Activated naive CD4-positive, alpha-beta T cell treated with anti-CD3 and anti-CD28 coated beads, Interleukin-2, amount 50 U/mL, for 24 hours (primary cell): Measurements from ENCODE around the gene CLCN7.

Source experiments
- H3K27ac Mint-ChIP-seq: one replicate; pipeline ENCODE4 v1.8.0; 2021; ENCODE audit warnings: mild to moderate bottlenecking, mixed read lengths
- H3K27me3 Mint-ChIP-seq: one replicate; pipeline ENCODE4 v1.8.0; 2021; ENCODE audit warnings: mixed read lengths
- H3K36me3 Mint-ChIP-seq: one replicate; pipeline ENCODE4 v1.8.0; 2021; ENCODE audit warnings: mixed read lengths
- H3K4me1 Mint-ChIP-seq: one replicate; pipeline ENCODE4 v1.8.0; 2021; ENCODE audit warnings: mixed read lengths
- H3K4me3 Mint-ChIP-seq: one replicate; pipeline ENCODE4 v1.8.0; 2021; ENCODE audit warnings: mild to moderate bottlenecking, mixed read lengths
- H3K9me3 Mint-ChIP-seq: one replicate; pipeline ENCODE4 v1.8.0; 2021; ENCODE audit warnings: mixed read lengths

Gene CLCN7

DNA sequence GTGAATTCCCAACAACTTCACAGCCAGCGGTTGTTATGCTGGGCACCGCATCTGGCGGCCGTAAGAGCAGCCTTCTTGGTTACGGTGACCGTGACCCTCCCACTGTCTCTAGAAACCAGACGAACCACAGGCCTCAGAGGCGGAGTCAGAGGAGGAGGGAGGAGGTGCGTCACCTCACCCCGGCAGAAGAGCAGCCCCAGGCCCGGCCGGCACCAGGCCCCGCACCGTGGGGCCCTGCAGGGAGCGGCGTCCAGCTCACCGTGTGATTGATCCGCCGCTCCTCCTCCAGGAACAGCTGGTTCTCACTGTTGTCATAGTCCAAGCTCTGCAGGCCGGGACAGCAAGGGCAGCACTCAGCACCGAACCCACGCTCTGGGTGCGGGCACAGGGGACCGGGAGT, 13.7 kb downstream of the CLCN7 start:
- H3K4me1 Mint-ChIP-seq = no peaks in the 10 kb centered on the region
- no peak overlapping the region for H3K27ac Mint-ChIP-seq
- H3K36me3 Mint-ChIP-seq = peaks cover 2% of the 10 kb centered on the region
- H3K27me3 Mint-ChIP-seq = no peaks in the 10 kb centered on the region
- no peaks in the 10 kb centered on the region for H3K9me3 Mint-ChIP-seq
- H3K4me3 Mint-ChIP-seq = no peak overlapping the region

DNA sequence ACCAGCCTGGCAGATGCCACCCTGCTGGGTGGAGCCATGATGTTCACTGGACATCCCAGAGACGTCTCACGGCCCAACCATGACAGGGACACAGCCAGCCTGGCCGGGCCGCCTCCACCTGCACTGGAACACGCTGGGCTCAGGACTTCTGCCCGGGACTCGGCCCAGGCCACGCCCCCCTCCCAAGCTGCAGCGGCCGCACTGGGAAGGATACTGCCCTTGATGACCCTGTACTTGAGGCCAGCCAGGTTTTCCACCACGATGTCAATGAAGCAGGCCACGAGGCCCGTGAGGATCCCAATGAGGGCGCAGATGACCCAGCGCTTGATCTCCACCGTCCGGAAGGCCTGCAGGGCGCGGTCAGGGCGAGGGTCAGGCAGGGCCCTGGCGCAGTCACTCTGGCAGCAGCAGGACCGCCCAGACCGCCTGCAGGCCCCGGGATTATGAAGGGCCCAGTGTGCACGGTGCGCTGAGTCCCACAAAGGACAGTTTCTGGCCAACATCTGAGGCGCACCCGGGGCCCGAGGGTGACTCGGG, 14.2 kb downstream of the CLCN7 start:
- Mint-ChIP-seq H3K4me1 (no peaks in the 10 kb centered on the region), H3K36me3 (peaks cover 2% of the 10 kb centered on the region), H3K9me3 (no peaks in the 10 kb centered on the region), H3K27ac (no peak overlapping the region), H3K4me3 (no peak overlapping the region), H3K27me3 (no peaks in the 10 kb centered on the region)

DNA sequence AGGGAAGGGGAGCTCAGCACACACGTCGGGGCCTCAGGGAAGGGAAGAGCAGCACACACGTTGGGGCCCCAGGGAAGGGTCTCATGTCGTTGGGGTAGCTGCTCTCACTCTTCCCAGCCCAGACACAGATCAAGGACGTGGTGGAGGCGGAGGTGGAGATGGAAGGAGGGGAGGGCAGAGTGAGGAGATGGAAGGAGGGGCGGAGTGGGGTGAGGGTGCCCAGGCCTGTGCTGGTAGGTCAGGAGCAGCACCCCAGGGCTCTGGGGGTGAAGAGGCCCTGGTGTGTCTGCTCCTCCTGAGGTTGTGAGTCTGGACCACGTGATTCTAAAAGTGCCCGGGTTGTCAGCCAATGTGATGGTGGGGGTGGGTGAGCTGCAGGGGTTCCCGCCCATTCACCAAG, 14.9 kb downstream of the CLCN7 start:
- Mint-ChIP-seq H3K4me1 (no peaks in the 10 kb centered on the region), H3K9me3 (no peaks in the 10 kb centered on the region), H3K4me3 (no peak overlapping the region), H3K27me3 (no peaks in the 10 kb centered on the region), H3K27ac (no peak overlapping the region), H3K36me3 (peaks cover 2% of the 10 kb centered on the region)

DNA sequence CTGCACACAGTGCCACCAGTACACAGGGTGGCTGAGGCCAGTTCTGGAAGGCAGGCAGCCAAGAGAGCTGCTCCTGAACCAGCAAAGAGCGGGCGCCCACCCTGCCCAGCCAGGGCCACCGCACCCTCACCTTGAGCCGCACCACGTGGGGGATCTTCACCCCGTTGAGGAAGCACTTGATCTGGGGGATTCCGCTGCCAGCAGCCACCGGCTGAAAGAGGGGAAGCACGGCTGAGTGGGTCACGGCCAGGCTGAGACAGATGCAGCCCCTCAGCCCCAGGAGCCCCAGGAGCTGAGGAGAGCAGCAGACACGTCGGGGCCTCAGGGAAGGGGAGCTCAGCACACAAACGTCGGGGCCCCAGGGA, 15.9 kb downstream of the CLCN7 start:
- H3K27ac Mint-ChIP-seq = no peak overlapping the region
- H3K9me3 Mint-ChIP-seq = no peaks in the 10 kb centered on the region
- peaks cover 2% of the 10 kb centered on the region for H3K36me3 Mint-ChIP-seq
- H3K27me3 Mint-ChIP-seq = no peaks in the 10 kb centered on the region
- no peaks in the 10 kb centered on the region for H3K4me1 Mint-ChIP-seq
- H3K4me3 Mint-ChIP-seq = no peak overlapping the region

DNA sequence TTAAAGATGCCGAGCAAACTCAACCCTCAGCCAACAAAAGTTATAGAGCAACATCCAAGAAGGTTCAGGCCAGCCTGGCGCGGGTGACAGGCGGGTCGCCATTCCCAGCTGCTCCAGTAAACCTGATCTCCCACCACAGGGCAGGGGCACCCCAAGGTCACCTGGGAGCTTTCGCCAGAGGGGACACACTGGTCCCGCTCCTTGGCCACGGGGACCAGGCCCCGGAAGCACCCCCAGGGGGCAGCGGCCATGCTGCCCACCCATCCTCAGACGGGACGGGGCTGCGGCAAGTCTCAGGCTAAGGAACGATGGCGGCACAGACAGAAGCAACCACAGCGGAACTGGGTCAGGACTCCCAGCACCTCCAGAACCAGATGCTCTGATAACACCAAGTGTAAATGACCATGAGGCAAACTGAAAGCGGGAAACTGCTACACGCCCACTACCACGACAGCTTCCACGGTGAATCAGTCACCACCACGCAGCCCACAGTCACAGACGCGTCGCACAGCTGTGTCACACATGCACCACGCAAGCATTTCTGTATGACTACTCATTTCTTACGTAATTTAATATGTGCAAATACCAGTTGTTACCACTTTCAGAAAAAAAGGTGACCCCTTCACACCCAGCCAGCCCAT, 16.4 kb downstream of the CLCN7 start:
- Mint-ChIP-seq H3K27ac (no peak overlapping the region), H3K36me3 (peaks cover 2% of the 10 kb centered on the region), H3K4me3 (no peak overlapping the region), H3K4me1 (no peaks in the 10 kb centered on the region), H3K27me3 (no peaks in the 10 kb centered on the region), H3K9me3 (no peaks in the 10 kb centered on the region)

DNA sequence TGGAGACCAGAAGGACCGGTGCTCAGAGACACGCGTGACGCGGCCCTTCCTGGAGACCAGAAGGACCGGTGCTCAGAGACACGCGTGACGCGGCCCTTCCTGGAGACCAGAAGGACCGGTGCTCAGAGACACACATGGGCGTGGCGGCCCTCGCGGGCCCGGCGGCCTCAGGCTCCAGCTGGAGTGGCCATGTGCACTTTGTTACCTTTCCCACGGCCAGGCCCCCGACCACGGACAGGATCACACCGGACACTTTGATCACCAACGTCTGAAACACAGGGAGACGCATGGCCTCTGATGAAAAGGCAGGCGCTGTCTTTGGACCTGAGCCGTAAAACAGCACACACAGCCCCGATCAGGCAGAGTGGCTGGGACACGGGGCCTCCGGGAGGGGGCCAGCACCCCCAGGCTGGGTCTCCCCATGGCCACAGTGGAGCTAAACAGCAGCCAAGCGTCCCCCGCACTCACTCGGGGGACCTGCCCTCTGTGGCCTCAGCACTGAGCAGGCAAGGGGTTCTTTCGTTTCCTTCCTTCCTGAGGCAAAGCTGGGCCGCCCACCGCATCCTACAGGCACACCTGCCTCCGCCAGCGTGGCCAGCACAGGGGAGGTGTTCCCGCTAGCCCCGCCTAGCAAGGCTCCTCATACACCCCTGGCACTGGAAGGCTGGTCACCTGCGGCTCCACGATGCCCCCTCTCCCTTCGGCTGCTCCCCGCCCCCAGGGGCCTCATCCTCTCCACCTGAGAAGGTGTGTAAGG, 17.2 kb downstream of the CLCN7 start:
- no peaks in the 10 kb centered on the region for H3K27me3 Mint-ChIP-seq
- H3K36me3 Mint-ChIP-seq = peaks cover 2% of the 10 kb centered on the region
- H3K4me3 Mint-ChIP-seq = no peak overlapping the region
- no peaks in the 10 kb centered on the region for H3K9me3 Mint-ChIP-seq
- H3K27ac Mint-ChIP-seq = no peak overlapping the region
- H3K4me1 Mint-ChIP-seq = no peaks in the 10 kb centered on the region

DNA sequence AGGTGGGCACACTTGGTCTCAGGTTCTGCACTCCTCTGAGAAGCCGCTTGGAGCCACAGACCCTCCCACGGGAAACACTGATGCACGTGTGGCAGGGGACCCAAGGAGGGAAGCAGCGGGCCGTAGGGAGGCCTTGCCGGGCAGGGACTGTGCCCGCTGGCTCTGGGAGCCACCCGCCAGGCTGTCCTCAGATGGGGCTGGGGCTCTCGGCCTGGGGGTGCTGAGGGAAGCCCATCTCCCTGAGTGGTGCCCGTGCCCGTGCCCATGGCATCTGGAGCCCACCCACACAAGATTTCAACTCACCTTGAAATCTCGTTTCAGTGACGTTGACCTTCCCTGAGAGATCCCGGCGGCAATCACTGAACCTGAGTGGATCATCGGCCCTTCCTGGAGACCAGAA, 17.9 kb downstream of the CLCN7 start:
- Mint-ChIP-seq H3K4me1 (no peaks in the 10 kb centered on the region), H3K9me3 (no peaks in the 10 kb centered on the region), H3K27me3 (no peaks in the 10 kb centered on the region), H3K4me3 (no peak overlapping the region), H3K27ac (no peak overlapping the region), H3K36me3 (no peaks in the 10 kb centered on the region)

DNA sequence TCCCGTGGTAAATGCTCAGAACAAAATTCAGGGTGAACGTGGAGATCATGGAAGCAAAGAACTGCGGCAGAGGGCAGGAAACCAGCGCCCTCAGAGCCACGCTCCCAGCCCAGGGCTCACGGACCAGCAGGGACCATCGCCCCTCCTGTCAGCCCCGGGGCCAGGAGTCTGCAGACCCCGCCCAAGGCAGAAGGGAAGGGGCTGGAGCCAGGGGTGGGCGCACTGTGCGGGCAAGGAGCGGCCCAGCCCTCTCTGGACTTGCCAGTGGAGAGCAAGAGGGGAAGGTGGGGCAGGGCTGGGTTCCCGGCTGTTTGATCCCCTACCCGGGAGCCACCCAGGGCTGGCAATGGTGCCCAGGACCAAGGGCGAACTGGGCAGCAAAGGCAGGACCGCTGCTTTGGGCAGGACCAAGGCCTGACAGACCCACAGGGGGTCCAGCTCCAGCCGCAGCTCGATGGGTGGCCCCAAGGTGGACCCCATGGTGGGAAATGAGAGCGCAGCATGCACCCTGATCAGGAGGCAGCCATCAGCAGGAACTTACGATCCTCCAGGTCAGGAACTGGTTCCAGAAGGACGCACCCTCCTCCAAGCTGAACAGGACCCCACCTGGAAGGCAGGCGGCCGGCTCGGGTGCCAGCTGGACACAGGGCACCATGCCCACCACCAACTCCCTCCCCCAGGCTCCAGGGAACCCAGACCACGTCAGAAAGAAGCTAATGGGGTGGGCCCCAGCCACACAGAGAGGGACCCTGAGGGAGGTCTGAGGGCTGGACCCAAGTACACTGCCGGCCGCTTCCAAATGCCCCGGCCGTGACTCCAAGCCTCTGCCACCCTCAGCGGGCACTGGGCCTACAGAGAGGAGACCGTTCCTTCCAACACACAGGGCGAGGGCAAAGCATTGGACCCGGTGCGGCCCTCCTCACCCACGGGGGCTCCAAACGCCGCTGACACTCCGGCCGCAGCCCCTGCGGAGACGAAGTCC, 19.3 kb downstream of the CLCN7 start:
- no peaks in the 10 kb centered on the region for H3K9me3 Mint-ChIP-seq
- no peaks in the 10 kb centered on the region for H3K36me3 Mint-ChIP-seq
- no peaks in the 10 kb centered on the region for H3K27me3 Mint-ChIP-seq
- H3K4me1 Mint-ChIP-seq = no peaks in the 10 kb centered on the region
- no peak overlapping the region for H3K27ac Mint-ChIP-seq
- no peak overlapping the region for H3K4me3 Mint-ChIP-seq

DNA sequence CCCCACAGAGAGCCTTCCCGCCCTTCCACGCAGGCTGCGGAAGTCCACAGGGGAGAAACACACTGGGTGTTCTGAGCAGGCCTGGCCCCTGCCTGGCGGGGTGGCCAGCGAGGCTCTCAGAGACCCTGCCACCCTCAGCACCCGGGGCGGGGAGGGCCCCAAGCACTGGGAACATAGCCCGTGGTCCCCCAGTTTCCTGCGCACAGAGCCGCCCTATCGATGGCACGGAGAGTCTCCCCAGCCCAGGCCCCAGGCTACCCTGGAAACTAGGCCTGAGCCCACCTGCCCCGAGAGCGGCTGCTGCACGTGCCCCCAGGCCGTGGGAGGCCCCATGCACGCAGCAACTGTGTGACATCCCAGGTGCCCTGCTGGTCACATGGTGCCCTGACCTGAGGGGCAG, 20.3 kb downstream of the CLCN7 start:
- no peak overlapping the region for H3K27ac Mint-ChIP-seq
- H3K36me3 Mint-ChIP-seq = no peaks in the 10 kb centered on the region
- no peaks in the 10 kb centered on the region for H3K27me3 Mint-ChIP-seq
- H3K4me1 Mint-ChIP-seq = no peaks in the 10 kb centered on the region
- H3K4me3 Mint-ChIP-seq = no peak overlapping the region
- no peaks in the 10 kb centered on the region for H3K9me3 Mint-ChIP-seq

DNA sequence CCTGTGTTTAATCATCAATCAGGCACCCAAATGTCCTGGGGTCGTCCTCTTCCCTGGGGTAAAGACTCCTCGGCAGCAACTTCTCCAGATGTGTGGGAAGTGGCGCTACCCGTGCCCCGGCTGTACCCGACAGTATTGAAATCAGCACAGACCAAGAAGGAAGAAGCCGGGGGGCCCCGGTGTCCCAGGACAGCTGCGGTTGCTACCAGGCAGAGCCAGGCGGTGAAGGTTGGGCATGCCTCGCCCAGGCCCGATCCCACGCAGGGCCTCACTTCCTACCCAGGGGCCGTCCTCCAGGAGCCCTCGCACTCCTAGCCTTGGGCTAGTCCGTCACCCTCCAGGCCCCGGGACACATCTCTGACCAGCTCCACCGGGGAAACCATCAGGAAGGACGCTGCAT, 21.5 kb downstream of the CLCN7 start:
- Mint-ChIP-seq H3K27ac (no peak overlapping the region), H3K27me3 (no peaks in the 10 kb centered on the region), H3K4me1 (no peaks in the 10 kb centered on the region), H3K9me3 (no peaks in the 10 kb centered on the region), H3K36me3 (no peaks in the 10 kb centered on the region), H3K4me3 (no peak overlapping the region)

DNA sequence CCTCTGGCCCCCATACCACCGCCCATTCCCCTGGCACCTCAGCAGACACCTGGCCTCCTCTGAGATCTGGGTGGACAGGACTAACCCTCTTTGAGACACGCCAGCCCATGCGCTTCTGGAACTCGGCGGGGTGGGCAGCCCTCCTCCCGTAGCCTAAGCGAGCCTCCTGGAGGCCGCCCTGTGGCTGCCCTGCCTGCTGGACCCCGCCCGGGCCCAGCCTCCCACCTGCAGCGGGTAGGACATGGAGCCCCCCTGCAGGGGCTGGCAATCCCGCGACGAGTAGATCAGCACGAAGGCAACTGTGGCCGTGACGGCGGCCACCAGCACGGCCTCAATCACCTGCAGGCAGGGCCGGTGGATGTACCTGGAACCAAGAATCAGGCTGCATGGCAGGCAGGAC, 22.3 kb downstream of the CLCN7 start:
- Mint-ChIP-seq H3K27me3 (no peaks in the 10 kb centered on the region), H3K27ac (no peak overlapping the region), H3K9me3 (no peaks in the 10 kb centered on the region), H3K4me1 (no peaks in the 10 kb centered on the region), H3K36me3 (no peaks in the 10 kb centered on the region), H3K4me3 (no peak overlapping the region)

DNA sequence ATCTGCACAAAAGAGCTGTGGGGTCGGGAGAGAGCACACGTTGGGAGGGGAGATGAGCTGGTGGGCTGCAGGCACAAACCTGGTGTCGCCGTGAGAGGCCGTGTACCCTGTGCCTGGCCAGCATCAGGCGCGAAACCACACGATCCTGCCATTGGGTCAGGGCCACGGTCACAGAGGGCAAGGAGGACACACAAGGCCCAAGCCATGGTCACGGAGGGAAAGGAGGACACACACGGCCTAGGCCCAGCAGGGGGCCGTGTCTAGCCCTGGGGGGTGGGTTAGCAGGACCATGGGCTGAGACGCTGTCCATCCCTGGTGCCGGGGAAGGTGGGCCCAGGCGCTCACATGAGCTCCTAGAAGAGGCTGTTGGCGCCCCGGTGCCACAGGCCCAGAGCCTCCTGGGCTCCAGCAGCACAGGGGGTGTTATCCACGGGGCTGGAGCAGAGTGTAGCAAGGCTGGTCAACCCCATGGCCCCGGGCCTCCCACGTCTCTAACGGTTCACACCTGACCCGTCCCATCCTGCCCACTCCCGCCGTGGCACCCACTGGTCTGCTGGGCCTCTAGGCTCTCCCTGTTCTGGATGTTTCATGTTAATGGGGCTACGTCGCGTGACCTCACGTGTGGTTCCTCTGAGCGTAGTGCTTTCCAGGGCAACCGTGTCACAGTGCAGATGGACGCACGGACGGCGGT, 23.0 kb downstream of the CLCN7 start:
- Mint-ChIP-seq H3K9me3 (no peaks in the 10 kb centered on the region), H3K27ac (no peak overlapping the region), H3K4me1 (no peaks in the 10 kb centered on the region), H3K36me3 (no peaks in the 10 kb centered on the region), H3K27me3 (no peaks in the 10 kb centered on the region), H3K4me3 (no peak overlapping the region)

DNA sequence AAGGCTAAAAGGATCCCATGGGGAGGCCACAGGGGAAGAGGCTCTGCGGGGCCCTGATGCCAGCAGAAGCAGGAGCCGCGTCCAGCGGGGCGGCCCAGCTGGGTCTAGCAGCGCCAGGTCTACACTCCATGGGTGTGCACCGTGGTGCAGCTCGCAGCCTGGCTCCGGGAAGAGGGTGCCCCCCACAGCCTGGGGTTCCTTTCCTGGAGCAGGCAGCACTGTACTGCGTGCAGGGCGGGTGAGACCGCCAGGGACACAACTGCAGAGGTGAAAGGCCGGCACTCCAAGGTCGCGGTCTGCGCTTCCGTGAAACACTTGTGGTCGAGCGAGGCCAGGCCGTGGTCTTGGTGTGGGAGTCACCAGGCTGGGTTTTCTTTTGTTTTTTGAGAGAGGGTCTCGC, 24.0 kb downstream of the CLCN7 start:
- H3K4me1 Mint-ChIP-seq = no peaks in the 10 kb centered on the region
- no peaks in the 10 kb centered on the region for H3K36me3 Mint-ChIP-seq
- H3K9me3 Mint-ChIP-seq = no peaks in the 10 kb centered on the region
- no peak overlapping the region for H3K27ac Mint-ChIP-seq
- no peaks in the 10 kb centered on the region for H3K27me3 Mint-ChIP-seq
- H3K4me3 Mint-ChIP-seq = no peak overlapping the region

DNA sequence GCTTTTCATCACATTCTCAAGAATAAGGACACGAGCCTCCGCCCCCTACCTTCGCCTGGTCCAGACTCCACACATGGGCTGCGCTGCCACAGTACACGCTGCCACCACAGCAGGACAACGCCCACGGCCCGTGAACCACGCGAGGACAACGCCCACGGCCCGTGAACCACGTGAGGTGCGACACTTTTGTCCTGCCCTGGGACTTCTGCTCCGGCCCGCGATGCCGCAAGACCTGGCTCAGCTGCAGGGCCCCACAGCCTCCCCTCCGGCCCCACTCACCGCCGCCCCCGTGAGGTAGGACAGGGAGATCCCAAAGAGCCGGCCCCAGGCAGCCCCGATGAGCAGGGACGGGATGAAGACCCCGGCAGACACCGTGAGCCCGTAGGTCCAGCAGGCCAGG, 24.6 kb downstream of the CLCN7 start:
- H3K4me3 Mint-ChIP-seq = no peak overlapping the region
- H3K27me3 Mint-ChIP-seq = no peaks in the 10 kb centered on the region
- H3K27ac Mint-ChIP-seq = no peak overlapping the region
- no peaks in the 10 kb centered on the region for H3K36me3 Mint-ChIP-seq
- H3K9me3 Mint-ChIP-seq = no peaks in the 10 kb centered on the region
- no peaks in the 10 kb centered on the region for H3K4me1 Mint-ChIP-seq

DNA sequence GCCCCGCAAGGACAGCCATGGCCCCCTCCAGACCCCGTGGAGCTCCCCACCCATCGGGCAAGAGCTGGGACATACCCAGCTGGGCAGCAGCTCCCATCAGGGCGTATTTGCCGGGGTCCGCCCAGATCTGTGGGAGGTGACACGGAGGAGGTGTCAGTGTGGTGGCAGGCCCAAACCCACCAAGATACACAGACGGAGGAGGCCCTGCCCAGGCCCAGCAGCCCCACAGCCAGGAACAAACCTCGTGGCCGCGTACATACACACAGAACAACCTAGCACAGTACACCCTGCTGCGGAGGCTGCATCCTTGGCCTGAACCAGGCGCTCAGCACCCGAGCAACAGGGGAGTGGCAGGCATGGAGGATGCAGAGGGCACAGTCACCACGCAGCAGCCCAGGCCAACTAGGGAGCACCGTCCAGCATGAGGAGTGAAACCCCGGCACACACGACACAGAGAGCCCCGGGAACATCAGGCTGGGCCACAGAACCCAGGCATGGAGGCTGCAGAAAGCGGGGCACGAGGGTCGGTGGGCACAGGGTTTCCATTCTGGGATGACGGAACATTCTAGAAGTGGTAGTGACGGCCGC, 25.5 kb downstream of the CLCN7 start:
- Mint-ChIP-seq H3K9me3 (no peaks in the 10 kb centered on the region), H3K27ac (peak overlapping the region; percentile 59), H3K36me3 (no peaks in the 10 kb centered on the region), H3K4me1 (no peaks in the 10 kb centered on the region), H3K4me3 (no peak overlapping the region), H3K27me3 (no peaks in the 10 kb centered on the region)
